Hepatocyte (in vitro differentiated cells): Measurements from ENCODE around the gene TPPP.
"Not testable (repeated sequence)": the region's sequence is repeated elsewhere in the genome, so short reads cannot be mapped to it uniquely, and the experiment has no call there.

Experiments
- CTCF ChIP-seq: fragments of 200-600 bp; sonication (generic); IDR thresholded peaks from 2 replicates; pipeline ENCODE4 v1.5.1; 2016; ENCODE audit warnings: antibody characterized with exemption, mild to moderate bottlenecking; ENCODE audit not compliant: poor library complexity
- EZH2 ChIP-seq: fragments of 200-600 bp; sonication (generic); IDR thresholded peaks from 2 replicates; pipeline ENCODE4 v1.6.1; 2016; ENCODE audit warnings: antibody characterized with exemption, mild to moderate bottlenecking, borderline replicate concordance
- EZH2phosphoT487 ChIP-seq: fragments of 200-600 bp; sonication (generic); IDR thresholded peaks from one replicate; pipeline ENCODE4 v1.6.1; 2018; ENCODE audit warnings: antibody characterized with exemption, mild to moderate bottlenecking, low read depth, moderate library complexity; ENCODE audit not compliant: unreplicated experiment, severe bottlenecking

- TF ChIP-seq CTCF, EZH2, EZH2phosphoT487: not testable (repeated sequence)
These were observed 6.2 kb downstream of the TPPP start for GRCh38 chr5:686936-687335.
